MG63 (cell line): ENCODE data around the gene TTC29. TPM values are rescaled to one million over a fixed set of nuclear protein-coding genes. Genes with fewer than 3 reads are reported as not detected.
"Not testable (repeated sequence)": the region's sequence is repeated elsewhere in the genome, so short reads cannot be mapped to it uniquely, and the experiment has no call there.

ENCODE experiments used
- DNase-seq: peaks from one replicate; pipeline ENCODE4 v3.0.0-alpha.2; 2020
- H3K27me3 ChIP-seq: fragments of 250-450 bp; sonication (Bioruptor Pico); 2 replicates; pipeline ENCODE4 v1.5.1; 2020; ENCODE audit warnings: mild to moderate bottlenecking, moderate library complexity
- H3K36me3 ChIP-seq: fragments of 250-450 bp; sonication (Bioruptor Pico); 2 replicates; pipeline ENCODE4 v1.5.1; 2020; ENCODE audit warnings: mild to moderate bottlenecking, moderate library complexity
- H3K4me3 ChIP-seq: fragments of 250-450 bp; sonication (Bioruptor Pico); 2 replicates; pipeline ENCODE4 v1.5.1; 2020; ENCODE audit warnings: mild to moderate bottlenecking, moderate library complexity
- H3K9me3 ChIP-seq: fragments of 250-450 bp; sonication (Bioruptor Pico); 2 replicates; pipeline ENCODE4 v1.5.1; 2020; ENCODE audit warnings: mild to moderate bottlenecking, moderate library complexity
- total RNA-seq: library from RNA; depleted of rRNA; stranded (reverse); fragments of >200 nt; shearing (Covaris generic); gene quantifications from 2 replicates; pipeline ENCODE4 v1.2.3, GENCODE V29; 2014; ENCODE audit warnings: low replicate concordance

The TTC29 gene
- total RNA-seq, 1 experiment from 2014 or later, result not detected

GRCh38 chr4:146916479-146917076 lies 29.1 kb downstream of the TTC29 start:
- no peak for DNase-seq
- Histone ChIP-seq H3K9me3 (no peaks in the 10 kb centered on the region), H3K36me3 (no peaks in the 10 kb centered on the region), H3K4me3 (no peak overlapping the region), H3K27me3 (peaks cover 3% of the 10 kb centered on the region; the same call in 1 of the 2 replicates)

- Histone ChIP-seq H3K9me3 (no peaks in the 10 kb centered on the region), H3K4me3 (no peak overlapping the region), H3K36me3 (no peaks in the 10 kb centered on the region), H3K27me3 (no peaks in the 10 kb centered on the region)
- DNase-seq, result no peak
These were observed 30.5 kb downstream of the TTC29 start for GRCh38 chr4:146915132-146915531.

GRCh38 chr4:146900295-146900694 lies 45.4 kb downstream of the TTC29 start:
- no peak for DNase-seq
- no peaks in the 10 kb centered on the region for H3K36me3 ChIP-seq
- no peaks in the 10 kb centered on the region for H3K9me3 ChIP-seq
- no peak overlapping the region for H3K4me3 ChIP-seq
- no peaks in the 10 kb centered on the region for H3K27me3 ChIP-seq

GRCh38 chr4:146890301-146890700 lies 55.4 kb downstream of the TTC29 start:
- H3K36me3 ChIP-seq, result no peaks in the 10 kb centered on the region
- H3K4me3 ChIP-seq, result no peak overlapping the region
- H3K27me3 ChIP-seq, result no peaks in the 10 kb centered on the region
- no peak for DNase-seq
- no peaks in the 10 kb centered on the region for H3K9me3 ChIP-seq

- H3K36me3 ChIP-seq, result no peaks in the 10 kb centered on the region
- H3K4me3 ChIP-seq, result no peak overlapping the region
- no peaks in the 10 kb centered on the region for H3K27me3 ChIP-seq
- no peaks in the 10 kb centered on the region for H3K9me3 ChIP-seq
- no peak for DNase-seq
These were observed 62.6 kb downstream of the TTC29 start for GRCh38 chr4:146883070-146883469.

- Histone ChIP-seq H3K27me3 (no peaks in the 10 kb centered on the region), H3K4me3 (no peak overlapping the region), H3K36me3 (no peaks in the 10 kb centered on the region), H3K9me3 (no peaks in the 10 kb centered on the region)
- DNase-seq, result no peak
These were observed 88.4 kb downstream of the TTC29 start for GRCh38 chr4:146857298-146857697.

GRCh38 chr4:146855761-146856160 lies 89.9 kb downstream of the TTC29 start:
- no peaks in the 10 kb centered on the region for H3K36me3 ChIP-seq
- H3K27me3 ChIP-seq, result no peaks in the 10 kb centered on the region
- H3K4me3 ChIP-seq, result no peak overlapping the region
- no peak for DNase-seq
- no peaks in the 10 kb centered on the region for H3K9me3 ChIP-seq

GRCh38 chr4:146852360-146852759 lies 93.3 kb downstream of the TTC29 start:
- no peaks in the 10 kb centered on the region for H3K36me3 ChIP-seq
- DNase-seq, result no peak
- no peaks in the 10 kb centered on the region for H3K9me3 ChIP-seq
- H3K27me3 ChIP-seq, result no peaks in the 10 kb centered on the region
- H3K4me3 ChIP-seq, result no peak overlapping the region

- Histone ChIP-seq H3K36me3 (no peaks in the 10 kb centered on the region), H3K4me3 (no peak overlapping the region), H3K27me3 (no peaks in the 10 kb centered on the region), H3K9me3 (no peaks in the 10 kb centered on the region)
- DNase-seq, result no peak
These were observed 98.3 kb downstream of the TTC29 start for GRCh38 chr4:146847345-146847744.

GRCh38 chr4:146846882-146847281 lies 98.8 kb downstream of the TTC29 start:
- no peaks in the 10 kb centered on the region for H3K9me3 ChIP-seq
- no peaks in the 10 kb centered on the region for H3K27me3 ChIP-seq
- no peak for DNase-seq
- H3K36me3 ChIP-seq, result no peaks in the 10 kb centered on the region
- no peak overlapping the region for H3K4me3 ChIP-seq

- Histone ChIP-seq H3K27me3 (no peaks in the 10 kb centered on the region), H3K9me3 (no peaks in the 10 kb centered on the region), H3K4me3 (no peak overlapping the region), H3K36me3 (no peaks in the 10 kb centered on the region)
- DNase-seq, result no peak
These were observed 100.9 kb downstream of the TTC29 start for GRCh38 chr4:146844761-146845160.

GRCh38 chr4:146842876-146843275 lies 102.8 kb downstream of the TTC29 start:
- H3K36me3 ChIP-seq, result no peaks in the 10 kb centered on the region
- no peak for DNase-seq
- H3K4me3 ChIP-seq, result no peak overlapping the region
- H3K9me3 ChIP-seq, result no peaks in the 10 kb centered on the region
- no peaks in the 10 kb centered on the region for H3K27me3 ChIP-seq

GRCh38 chr4:146840731-146841130 lies 104.9 kb downstream of the TTC29 start:
- no peaks in the 10 kb centered on the region for H3K27me3 ChIP-seq
- no peaks in the 10 kb centered on the region for H3K36me3 ChIP-seq
- no peak overlapping the region for H3K4me3 ChIP-seq
- H3K9me3 ChIP-seq, result no peaks in the 10 kb centered on the region
- DNase-seq, result no peak

GRCh38 chr4:146835096-146835495 lies 110.6 kb downstream of the TTC29 start:
- Histone ChIP-seq H3K36me3 (no peaks in the 10 kb centered on the region), H3K27me3 (no peaks in the 10 kb centered on the region)

GRCh38 chr4:146834263-146835034 lies 111.2 kb downstream of the TTC29 start:
- H3K36me3 ChIP-seq, result no peaks in the 10 kb centered on the region
- no peak overlapping the region for H3K4me3 ChIP-seq
- no peaks in the 10 kb centered on the region for H3K9me3 ChIP-seq
- H3K27me3 ChIP-seq, result no peaks in the 10 kb centered on the region
- DNase-seq, result no peak

More at GRCh38 chr4:146835096-146835495, 110.6 kb downstream of the TTC29 start:
- Histone ChIP-seq H3K9me3 (no peaks in the 10 kb centered on the region), H3K4me3 (no peak overlapping the region)
- DNase-seq, result no peak

GRCh38 chr4:146833530-146833929 lies 112.1 kb downstream of the TTC29 start:
- Histone ChIP-seq H3K4me3 (no peak overlapping the region), H3K36me3 (no peaks in the 10 kb centered on the region), H3K9me3 (no peaks in the 10 kb centered on the region), H3K27me3 (no peaks in the 10 kb centered on the region)
- no peak for DNase-seq

GRCh38 chr4:146822980-146823379 lies 122.7 kb downstream of the TTC29 start:
- H3K4me3 ChIP-seq, DNase-seq, H3K36me3 ChIP-seq, H3K27me3 ChIP-seq, H3K9me3 ChIP-seq: not testable (repeated sequence)

- no peaks in the 10 kb centered on the region for H3K27me3 ChIP-seq
- H3K9me3 ChIP-seq, result no peaks in the 10 kb centered on the region
- H3K36me3 ChIP-seq, result no peaks in the 10 kb centered on the region
- H3K4me3 ChIP-seq, result no peak overlapping the region
- no peak for DNase-seq
These were observed 130.9 kb downstream of the TTC29 start for GRCh38 chr4:146814750-146815149.
